Measurements from ENCODE around the gene GJC2.

DNA sequence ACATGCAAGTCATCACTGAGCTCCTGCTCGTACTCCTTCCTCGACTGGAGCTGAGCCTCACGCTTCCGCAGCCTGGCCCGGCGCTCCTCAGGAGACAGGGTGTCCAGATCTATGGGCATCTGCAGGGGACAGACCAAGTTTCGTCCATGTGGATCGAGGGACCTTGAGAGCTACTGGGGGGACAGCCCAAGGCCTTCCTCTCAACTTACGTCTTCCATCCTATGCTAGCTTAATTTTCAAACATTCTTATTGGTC, 43.0 kb upstream of the GJC2 start:
- TF ChIP-seq POLR2AphosphoS5 (IDR thresholded peaks at IDR 0.05; ENCODE audit: low read depth) = no peak
- TF ChIP-seq, protein P1, sequence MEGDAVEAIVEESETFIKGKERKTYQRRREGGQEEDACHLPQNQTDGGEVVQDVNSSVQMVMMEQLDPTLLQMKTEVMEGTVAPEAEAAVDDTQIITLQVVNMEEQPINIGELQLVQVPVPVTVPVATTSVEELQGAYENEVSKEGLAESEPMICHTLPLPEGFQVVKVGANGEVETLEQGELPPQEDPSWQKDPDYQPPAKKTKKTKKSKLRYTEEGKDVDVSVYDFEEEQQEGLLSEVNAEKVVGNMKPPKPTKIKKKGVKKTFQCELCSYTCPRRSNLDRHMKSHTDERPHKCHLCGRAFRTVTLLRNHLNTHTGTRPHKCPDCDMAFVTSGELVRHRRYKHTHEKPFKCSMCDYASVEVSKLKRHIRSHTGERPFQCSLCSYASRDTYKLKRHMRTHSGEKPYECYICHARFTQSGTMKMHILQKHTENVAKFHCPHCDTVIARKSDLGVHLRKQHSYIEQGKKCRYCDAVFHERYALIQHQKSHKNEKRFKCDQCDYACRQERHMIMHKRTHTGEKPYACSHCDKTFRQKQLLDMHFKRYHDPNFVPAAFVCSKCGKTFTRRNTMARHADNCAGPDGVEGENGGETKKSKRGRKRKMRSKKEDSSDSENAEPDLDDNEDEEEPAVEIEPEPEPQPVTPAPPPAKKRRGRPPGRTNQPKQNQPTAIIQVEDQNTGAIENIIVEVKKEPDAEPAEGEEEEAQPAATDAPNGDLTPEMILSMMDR (IDR thresholded peaks at IDR 0.05; ENCODE audit: insufficient read depth, low read length) = no peak
- TF ChIP-seq GABPA (IDR thresholded peaks at IDR 0.05; ENCODE audit: low read depth) = no peak
- TF ChIP-seq, protein P2, sequence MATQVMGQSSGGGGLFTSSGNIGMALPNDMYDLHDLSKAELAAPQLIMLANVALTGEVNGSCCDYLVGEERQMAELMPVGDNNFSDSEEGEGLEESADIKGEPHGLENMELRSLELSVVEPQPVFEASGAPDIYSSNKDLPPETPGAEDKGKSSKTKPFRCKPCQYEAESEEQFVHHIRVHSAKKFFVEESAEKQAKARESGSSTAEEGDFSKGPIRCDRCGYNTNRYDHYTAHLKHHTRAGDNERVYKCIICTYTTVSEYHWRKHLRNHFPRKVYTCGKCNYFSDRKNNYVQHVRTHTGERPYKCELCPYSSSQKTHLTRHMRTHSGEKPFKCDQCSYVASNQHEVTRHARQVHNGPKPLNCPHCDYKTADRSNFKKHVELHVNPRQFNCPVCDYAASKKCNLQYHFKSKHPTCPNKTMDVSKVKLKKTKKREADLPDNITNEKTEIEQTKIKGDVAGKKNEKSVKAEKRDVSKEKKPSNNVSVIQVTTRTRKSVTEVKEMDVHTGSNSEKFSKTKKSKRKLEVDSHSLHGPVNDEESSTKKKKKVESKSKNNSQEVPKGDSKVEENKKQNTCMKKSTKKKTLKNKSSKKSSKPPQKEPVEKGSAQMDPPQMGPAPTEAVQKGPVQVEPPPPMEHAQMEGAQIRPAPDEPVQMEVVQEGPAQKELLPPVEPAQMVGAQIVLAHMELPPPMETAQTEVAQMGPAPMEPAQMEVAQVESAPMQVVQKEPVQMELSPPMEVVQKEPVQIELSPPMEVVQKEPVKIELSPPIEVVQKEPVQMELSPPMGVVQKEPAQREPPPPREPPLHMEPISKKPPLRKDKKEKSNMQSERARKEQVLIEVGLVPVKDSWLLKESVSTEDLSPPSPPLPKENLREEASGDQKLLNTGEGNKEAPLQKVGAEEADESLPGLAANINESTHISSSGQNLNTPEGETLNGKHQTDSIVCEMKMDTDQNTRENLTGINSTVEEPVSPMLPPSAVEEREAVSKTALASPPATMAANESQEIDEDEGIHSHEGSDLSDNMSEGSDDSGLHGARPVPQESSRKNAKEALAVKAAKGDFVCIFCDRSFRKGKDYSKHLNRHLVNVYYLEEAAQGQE (IDR thresholded peaks at IDR 0.05; ENCODE audit: insufficient replicate concordance, low read depth) = no peak

Data from HL-60 (cell line).